OCI-M1 (cell line): Measurements from ENCODE around the gene TBX1.
"Not testable (repeated sequence)": the region's sequence is repeated elsewhere in the genome, so short reads cannot be mapped to it uniquely, and the experiment has no call there.

ENCODE experiments used
- DNase-seq: peaks from one replicate; lab custom pipeline; 2025; lab: John Stamatoyannopoulos, UW

The TBX1 gene

GRCh38 chr22:19784384-19785175 lies 24.0 kb downstream of the TBX1 start:
- DNase-seq = no peak

- no peak for DNase-seq
These were observed 25.1 kb downstream of the TBX1 start for GRCh38 chr22:19785461-19786263.

GRCh38 chr22:19786264-19786585 lies 25.6 kb downstream of the TBX1 start:
- no peak for DNase-seq

- no peak for DNase-seq
These were observed 26.6 kb downstream of the TBX1 start for GRCh38 chr22:19786959-19787848.

- DNase-seq = no peak
These were observed 27.2 kb downstream of the TBX1 start for GRCh38 chr22:19787849-19788141.

- DNase-seq = no peak
These were observed 28.2 kb downstream of the TBX1 start for GRCh38 chr22:19788661-19789225.

- DNase-seq = no peak
These were observed 28.8 kb downstream of the TBX1 start for GRCh38 chr22:19789406-19789805.

- no peak for DNase-seq
These were observed 29.2 kb downstream of the TBX1 start for GRCh38 chr22:19789828-19790227.

GRCh38 chr22:19791243-19791642 lies 30.7 kb downstream of the TBX1 start:
- DNase-seq = no peak

- no peak for DNase-seq
These were observed 31.3 kb downstream of the TBX1 start for GRCh38 chr22:19791894-19792293.

GRCh38 chr22:19792383-19792896 lies 31.9 kb downstream of the TBX1 start:
- DNase-seq = not testable (repeated sequence)

- peak; percentile 20 for DNase-seq
These were observed 32.6 kb downstream of the TBX1 start for GRCh38 chr22:19793161-19793560.

- DNase-seq = no peak
These were observed 33.2 kb downstream of the TBX1 start for GRCh38 chr22:19793661-19794310.

GRCh38 chr22:19795617-19796008 lies 35.0 kb downstream of the TBX1 start:
- no peak for DNase-seq

GRCh38 chr22:19796160-19796559 lies 35.6 kb downstream of the TBX1 start:
- DNase-seq = no peak

- no peak for DNase-seq
These were observed 36.8 kb downstream of the TBX1 start for GRCh38 chr22:19797086-19798002.

GRCh38 chr22:19798003-19798665 lies 37.6 kb downstream of the TBX1 start:
- DNase-seq = no peak

GRCh38 chr22:19798891-19799293 lies 38.3 kb downstream of the TBX1 start:
- no peak for DNase-seq

GRCh38 chr22:19799322-19800190 lies 39.0 kb downstream of the TBX1 start:
- no peak for DNase-seq
